HG02759 (cell line): ENCODE measurements around the gene SCGB2A2.

Experiments
- ATAC-seq: cut with Tn5 transposase; IDR thresholded peaks from one replicate; pipeline ENCODE4 v1.9.1; 2021; ENCODE audit warnings: mild to moderate bottlenecking, moderate library complexity; ENCODE audit not compliant: unreplicated experiment

Gene SCGB2A2

DNA sequence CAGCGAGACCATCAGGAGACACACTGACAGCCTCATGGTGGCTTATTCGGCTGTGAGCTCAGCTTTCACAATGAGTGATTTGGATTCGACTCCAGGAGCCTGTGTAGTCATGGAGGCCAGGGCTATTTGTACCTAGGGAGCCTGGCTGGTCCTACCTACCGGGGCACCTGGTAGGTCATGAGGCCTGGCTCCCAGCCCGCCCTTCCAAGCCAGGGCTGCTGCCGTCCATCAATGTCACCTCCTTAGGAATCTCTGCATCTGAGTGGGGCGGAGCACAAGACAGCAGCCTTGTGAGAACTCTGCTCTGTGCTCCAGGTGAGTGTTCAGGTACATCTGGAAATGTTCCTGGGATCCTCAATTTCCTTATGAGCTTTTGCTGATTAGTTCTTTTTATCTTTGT, 29.0 kb downstream of the SCGB2A2 start, which contains the start of gene SCGB1D4:
Gene SCGB1D4 (minus strand): TSS at position 101 of the 400 bp plus-strand sequence. CDS start 65 bp downstream, at position 36.
- ATAC-seq, result no peak

GRCh38 chr11:62306227-62306626, 36.3 kb downstream of the SCGB2A2 start:
- no peak for ATAC-seq

- ATAC-seq, result no peak
Observed at GRCh38 chr11:62307950-62308349, 38.0 kb downstream of the SCGB2A2 start.

DNA sequence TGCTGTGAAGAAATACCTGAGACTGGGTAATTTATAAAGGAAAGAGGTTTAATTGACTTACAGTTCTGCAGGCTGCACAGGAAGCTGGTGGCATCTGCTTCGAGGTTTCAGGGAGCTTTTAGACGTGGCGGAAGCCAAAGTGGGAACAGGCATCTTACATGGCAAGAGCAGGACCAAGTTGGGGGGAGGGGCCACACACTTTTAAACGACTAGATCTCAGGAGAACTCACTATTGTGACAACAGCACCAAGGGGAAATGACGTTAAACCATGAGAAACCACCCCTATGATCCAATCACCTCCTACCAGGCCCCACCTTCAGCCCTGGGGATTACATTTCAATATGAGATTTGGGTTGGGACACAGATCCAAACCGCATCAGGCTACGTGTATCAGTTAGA, 40.0 kb downstream of the SCGB2A2 start:
- ATAC-seq, result no peak

DNA sequence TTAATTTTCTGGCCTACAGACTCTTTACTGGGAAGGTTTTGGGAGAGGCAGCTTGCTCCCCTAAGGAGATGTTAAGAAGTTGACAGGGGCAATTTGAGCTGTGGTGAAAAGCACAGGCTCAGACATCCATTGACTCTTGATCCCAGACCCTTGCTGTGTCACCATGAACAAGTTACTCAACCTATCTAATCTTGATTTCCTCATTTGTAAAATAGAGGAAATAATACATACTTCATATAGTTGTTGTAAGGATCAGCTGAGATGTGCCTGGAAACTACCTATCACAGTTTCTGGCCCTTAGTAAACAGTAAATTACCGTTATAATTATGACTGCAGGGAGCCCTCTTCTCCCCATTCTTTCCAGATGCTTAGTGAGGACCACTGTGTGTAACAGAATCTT, 45.5 kb downstream of the SCGB2A2 start:
- ATAC-seq, result no peak

DNA sequence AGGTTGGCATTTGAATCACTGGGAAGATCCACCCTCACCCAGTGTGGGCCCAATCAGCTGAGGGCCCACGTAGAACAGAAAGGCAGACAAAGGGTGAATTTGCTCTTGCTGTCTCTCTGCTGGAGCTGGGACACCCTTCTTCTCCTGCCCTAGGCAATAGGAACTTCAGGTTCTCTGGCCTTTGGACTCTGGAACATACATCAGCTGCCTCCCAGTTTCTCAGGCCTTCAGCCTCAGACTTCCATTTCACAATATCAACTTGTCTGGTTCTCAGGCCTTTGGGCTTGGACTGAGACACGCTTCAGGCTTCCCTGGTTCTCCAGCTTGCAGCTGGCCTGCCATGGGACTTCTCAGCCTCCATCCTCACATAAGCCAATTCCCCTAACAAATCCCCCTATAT, 52.6 kb downstream of the SCGB2A2 start:
- no peak for ATAC-seq
